Right atrium auricular region (tissue), 2 donors: ENCODE results near the gene SLAMF6. TPM values are rescaled to one million over a fixed set of nuclear protein-coding genes. Genes with fewer than 3 reads are reported as not detected.
"Not testable (repeated sequence)": the region's sequence is repeated elsewhere in the genome, so short reads cannot be mapped to it uniquely, and the experiment has no call there.

ENCODE experiments used
- DNase-seq: peaks from one replicate; pipeline ENCODE4 v3.0.0-alpha.2; 2019; ENCODE audit warnings: low spot score
- H3K27ac ChIP-seq, 2 donors: fragments of 200-600 bp; sonication (generic); 1 replicate in 1 of 2; 2 replicates in 1 of 2; pipeline ENCODE4 v1.5.1; 2016 to 2019
- H3K27me3 ChIP-seq, 2 donors: fragments of 200-600 bp; sonication (generic); one replicate each; pipeline versions ENCODE4 v1.5.1 to v1.6.0; 2017 to 2019
- H3K36me3 ChIP-seq: fragments of 200-600 bp; sonication (generic); one replicate; pipeline ENCODE4 v1.5.1; 2016
- H3K4me1 ChIP-seq, 2 donors: fragments of 200-600 bp; sonication (generic); one replicate each; pipeline versions ENCODE4 v1.5.1 to v1.6.0; 2017 to 2019
- H3K4me3 ChIP-seq, 2 donors: fragments of 200-600 bp; sonication (generic); 1 replicate in 1 of 2; 2 replicates in 1 of 2; pipeline ENCODE4 v1.5.1; 2017 to 2019; ENCODE audit warnings: mild to moderate bottlenecking in 1 of 2, moderate library complexity in 1 of 2
- H3K9me3 ChIP-seq, 2 donors: fragments of 200-600 bp; sonication (generic); one replicate each; pipeline ENCODE4 v1.5.1; 2019
- CTCF ChIP-seq, 2 donors: fragments of 200-600 bp; sonication (generic); IDR thresholded peaks; one replicate each; pipeline ENCODE4 v1.5.1; 2019; ENCODE audit warnings: antibody characterized with exemption in 2 of 2
- total RNA-seq, 2 donors: library from RNA; depleted of rRNA; stranded (reverse); fragments of >200 nt; gene quantifications; one replicate each; pipeline ENCODE4 v1.1.0, GENCODE V29; 2016

The SLAMF6 gene
- total RNA-seq, 2 donors from 2014 or later, result 0.19 to 1.3 TPM

- Histone ChIP-seq H3K4me3 (no peak overlapping the region), H3K27me3 (no peaks in the 10 kb centered on the region), H3K36me3 (no peaks in the 10 kb centered on the region), H3K4me1 (no peaks in the 10 kb centered on the region), H3K27ac (no peak overlapping the region), H3K9me3 (peaks cover 0 to 12% of the 10 kb centered on the region in 2 donors)
- DNase-seq, result no peak
- no peak for TF ChIP-seq CTCF (IDR thresholded peaks at IDR 0.05)
These were observed 42.5 kb upstream of the SLAMF6 start for GRCh38 chr1:160565564-160565963.

DNA sequence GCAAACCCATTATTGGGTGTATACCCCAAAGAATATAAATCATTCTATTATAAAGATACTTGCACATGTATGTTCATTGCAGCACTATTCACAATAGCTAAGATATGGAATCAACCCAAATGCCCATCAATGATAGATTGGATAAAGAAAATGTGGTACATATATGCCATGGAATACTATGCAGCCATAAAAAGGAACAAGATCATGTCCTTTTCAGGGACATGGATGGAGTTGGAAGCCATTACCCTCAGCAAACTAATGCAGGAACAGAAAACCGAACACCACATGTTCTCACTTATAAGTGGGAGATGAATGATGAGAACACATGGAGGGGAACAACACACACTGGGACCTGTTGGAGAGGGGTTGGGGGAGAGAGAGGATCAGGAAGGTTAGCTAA, 40.2 kb upstream of the SLAMF6 start:
- peaks cover 0 to 12% of the 10 kb centered on the region in 2 donors for H3K9me3 ChIP-seq
- not testable (repeated sequence) for H3K27me3 ChIP-seq, DNase-seq, H3K27ac ChIP-seq, H3K36me3 ChIP-seq, H3K4me3 ChIP-seq, H3K4me1 ChIP-seq

- H3K4me1 ChIP-seq, H3K36me3 ChIP-seq, DNase-seq, H3K27me3 ChIP-seq, H3K27ac ChIP-seq, H3K4me3 ChIP-seq: not testable (repeated sequence)
- peaks cover 0 to 12% of the 10 kb centered on the region in 2 donors for H3K9me3 ChIP-seq
These were observed 39.7 kb upstream of the SLAMF6 start for GRCh38 chr1:160562745-160563144.

DNA sequence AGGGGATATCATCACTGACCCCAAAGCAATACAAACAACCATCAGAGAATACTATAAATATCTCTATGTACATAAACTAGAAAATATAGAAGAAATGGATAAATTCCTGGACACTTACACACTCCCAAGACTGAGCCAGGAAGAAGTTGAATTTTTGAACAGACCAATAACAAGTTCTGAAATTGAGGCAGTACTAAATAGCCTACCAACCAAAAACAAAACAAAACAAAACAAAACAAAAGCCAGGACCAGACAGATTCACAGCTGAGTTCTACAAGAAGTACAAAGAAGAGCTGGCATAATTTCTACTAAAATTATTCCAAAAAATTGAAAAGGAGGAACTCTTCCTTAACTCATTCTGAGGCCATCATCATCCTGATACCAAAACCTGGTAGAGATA, 37.8 kb upstream of the SLAMF6 start:
- H3K36me3 ChIP-seq, result no peaks in the 10 kb centered on the region
- peaks cover 0 to 12% of the 10 kb centered on the region in 2 donors for H3K9me3 ChIP-seq
- DNase-seq, result no peak
- H3K27ac ChIP-seq, result no peak overlapping the region
- H3K4me1 ChIP-seq, result no peaks in the 10 kb centered on the region
- no peaks in the 10 kb centered on the region for H3K27me3 ChIP-seq
- no peak for TF ChIP-seq CTCF (IDR thresholded peaks at IDR 0.05)
- no peak overlapping the region for H3K4me3 ChIP-seq

DNA sequence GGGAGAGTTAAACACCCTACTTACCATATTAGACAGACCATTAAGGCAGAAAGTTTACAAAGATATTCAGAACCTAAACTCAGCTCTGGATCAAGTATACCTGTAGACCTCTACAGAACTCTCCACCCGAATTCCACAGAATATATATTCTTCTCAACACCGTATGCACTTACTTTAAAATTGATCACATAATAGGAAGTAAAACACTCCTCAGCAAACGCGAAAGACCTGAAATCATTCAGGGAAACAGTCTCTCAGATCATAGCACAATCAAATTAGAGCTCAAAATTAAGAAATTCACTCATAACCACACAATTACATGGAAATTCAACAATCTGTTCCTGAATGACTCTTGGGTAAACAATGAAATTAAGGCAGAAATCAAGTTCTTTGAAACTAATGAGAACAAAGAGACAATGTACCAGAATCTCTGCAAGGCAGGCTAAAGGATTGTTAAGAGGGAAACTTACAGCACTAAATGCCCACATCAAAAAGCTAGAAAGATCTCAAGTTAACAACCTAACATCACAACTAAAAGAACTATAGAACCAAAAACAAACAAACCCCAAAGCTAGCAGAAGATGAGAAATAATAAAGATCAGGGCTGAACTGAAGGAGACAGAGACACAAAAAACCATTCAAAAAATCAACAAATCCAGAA, 37.1 kb upstream of the SLAMF6 start:
- Histone ChIP-seq H3K4me3 (no peak overlapping the region), H3K36me3 (no peaks in the 10 kb centered on the region), H3K4me1 (no peaks in the 10 kb centered on the region), H3K9me3 (peaks cover 0 to 12% of the 10 kb centered on the region in 2 donors), H3K27ac (no peak overlapping the region), H3K27me3 (no peaks in the 10 kb centered on the region)
- TF ChIP-seq CTCF (IDR thresholded peaks at IDR 0.05), result no peak
- DNase-seq, result no peak

DNA sequence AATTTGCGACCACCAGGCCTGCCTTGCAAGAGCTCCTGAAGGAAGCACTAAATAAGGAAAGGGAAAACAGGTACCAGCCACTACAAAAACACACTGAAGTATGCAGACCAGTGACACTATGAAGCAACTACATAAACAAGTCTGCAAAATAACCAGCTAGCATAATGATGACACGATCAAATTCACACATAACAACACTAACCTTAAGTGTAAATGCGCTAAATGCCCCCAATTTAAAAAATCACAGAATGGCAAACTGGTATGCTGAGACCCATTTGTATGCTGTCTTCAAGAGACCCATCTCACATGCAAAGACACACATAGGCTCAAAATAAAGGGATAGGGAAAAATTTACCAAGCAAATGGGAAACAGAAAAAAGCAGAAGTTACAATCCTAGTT, 36.4 kb upstream of the SLAMF6 start:
- H3K4me3 ChIP-seq, DNase-seq, H3K27ac ChIP-seq, H3K4me1 ChIP-seq, H3K27me3 ChIP-seq, H3K36me3 ChIP-seq: not testable (repeated sequence)
- peaks cover 0 to 12% of the 10 kb centered on the region in 2 donors for H3K9me3 ChIP-seq

- TF ChIP-seq CTCF (IDR thresholded peaks at IDR 0.05), result no peak
- no peak for DNase-seq
- peaks cover 0 to 12% of the 10 kb centered on the region in 2 donors for H3K9me3 ChIP-seq
- H3K36me3 ChIP-seq, result no peaks in the 10 kb centered on the region
- no peaks in the 10 kb centered on the region for H3K4me1 ChIP-seq
- no peaks in the 10 kb centered on the region for H3K27me3 ChIP-seq
- no peak overlapping the region for H3K4me3 ChIP-seq
- H3K27ac ChIP-seq, result no peak overlapping the region
These were observed 35.8 kb upstream of the SLAMF6 start for GRCh38 chr1:160558660-160559380.
